Measurements from ENCODE around the gene CFAP299. TPM values are rescaled to one million over a fixed set of nuclear protein-coding genes. Genes with fewer than 3 reads are reported as not detected.

CFAP299 gene
- total RNA-seq, 4 donors from 2014 or later: not detected

DNA sequence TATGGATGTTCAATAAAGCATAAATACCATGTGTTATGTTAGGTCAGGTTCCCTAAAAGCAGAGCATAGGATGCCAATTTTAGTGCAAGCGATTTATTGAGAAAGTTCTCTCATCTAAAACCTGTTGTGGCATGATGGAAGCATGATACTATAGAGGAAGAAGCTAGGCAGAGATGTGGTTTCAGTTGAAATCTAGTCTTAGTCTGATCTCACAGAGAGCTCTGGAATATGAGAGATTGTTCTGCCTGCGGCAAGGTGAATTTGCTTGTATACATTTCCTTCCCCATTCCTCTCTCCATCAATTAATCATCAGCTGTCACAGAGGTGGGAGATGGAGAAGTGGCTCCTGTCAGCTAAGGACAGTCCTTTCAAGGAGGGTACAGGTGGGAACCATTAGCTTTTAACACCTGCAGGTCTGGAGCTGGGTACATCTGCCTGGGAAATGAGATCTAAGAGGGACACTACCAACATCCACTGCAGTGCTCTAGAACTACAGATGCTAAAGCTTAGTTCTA is 252.4 kb downstream of the CFAP299 start:
- no peak for DNase-seq (ENCODE audit: low spot score in 2 of 2)
- 68% methylated on average over 2 of the region's 2 CpGs for WGBS
- H3K27ac ChIP-seq: no peak overlapping the region
- no peaks in the 10 kb centered on the region for H3K4me1 ChIP-seq
- TF ChIP-seq POLR2A (IDR thresholded peaks at IDR 0.05) (no peak), EP300 (IDR thresholded peaks at IDR 0.05) (no peak), POLR2AphosphoS5 (IDR thresholded peaks at IDR 0.05) (no peak)
- TF ChIP-seq, protein P1, sequence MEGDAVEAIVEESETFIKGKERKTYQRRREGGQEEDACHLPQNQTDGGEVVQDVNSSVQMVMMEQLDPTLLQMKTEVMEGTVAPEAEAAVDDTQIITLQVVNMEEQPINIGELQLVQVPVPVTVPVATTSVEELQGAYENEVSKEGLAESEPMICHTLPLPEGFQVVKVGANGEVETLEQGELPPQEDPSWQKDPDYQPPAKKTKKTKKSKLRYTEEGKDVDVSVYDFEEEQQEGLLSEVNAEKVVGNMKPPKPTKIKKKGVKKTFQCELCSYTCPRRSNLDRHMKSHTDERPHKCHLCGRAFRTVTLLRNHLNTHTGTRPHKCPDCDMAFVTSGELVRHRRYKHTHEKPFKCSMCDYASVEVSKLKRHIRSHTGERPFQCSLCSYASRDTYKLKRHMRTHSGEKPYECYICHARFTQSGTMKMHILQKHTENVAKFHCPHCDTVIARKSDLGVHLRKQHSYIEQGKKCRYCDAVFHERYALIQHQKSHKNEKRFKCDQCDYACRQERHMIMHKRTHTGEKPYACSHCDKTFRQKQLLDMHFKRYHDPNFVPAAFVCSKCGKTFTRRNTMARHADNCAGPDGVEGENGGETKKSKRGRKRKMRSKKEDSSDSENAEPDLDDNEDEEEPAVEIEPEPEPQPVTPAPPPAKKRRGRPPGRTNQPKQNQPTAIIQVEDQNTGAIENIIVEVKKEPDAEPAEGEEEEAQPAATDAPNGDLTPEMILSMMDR (IDR thresholded peaks at IDR 0.05): no peak
- no peaks in the 10 kb centered on the region for H3K9me3 ChIP-seq
- H3K4me3 ChIP-seq: no peak overlapping the region
- H3K36me3 ChIP-seq: no peaks in the 10 kb centered on the region
- no peaks in the 10 kb centered on the region for H3K27me3 ChIP-seq

DNA sequence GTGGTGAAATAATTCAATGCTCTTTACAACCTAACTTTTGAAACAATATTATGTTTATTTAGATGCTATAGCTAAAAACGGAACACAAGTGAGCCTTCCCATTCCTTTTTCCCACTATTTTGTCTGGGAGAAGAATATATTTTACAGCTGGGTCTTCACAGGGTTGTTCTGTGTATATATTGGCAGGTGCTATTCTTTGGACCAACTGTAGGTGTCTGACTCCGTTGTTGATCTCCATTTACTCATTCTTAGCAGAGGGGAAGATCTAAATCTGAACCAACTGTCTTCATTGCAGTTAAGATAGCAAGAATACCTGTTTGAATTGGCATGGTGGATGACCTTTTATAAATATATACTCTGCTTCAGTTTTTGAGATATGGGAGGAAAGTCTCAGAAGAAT is 257.4 kb downstream of the CFAP299 start:
- no peak overlapping the region for H3K4me3 ChIP-seq
- no peaks in the 10 kb centered on the region for H3K4me1 ChIP-seq
- no peak overlapping the region for H3K27ac ChIP-seq
- no peaks in the 10 kb centered on the region for H3K36me3 ChIP-seq
- no peak for DNase-seq (ENCODE audit: low spot score in 2 of 2)
- 38% methylated on average over 2 of the region's 2 CpGs for WGBS
- no peaks in the 10 kb centered on the region for H3K27me3 ChIP-seq
- TF ChIP-seq, protein P1 (IDR thresholded peaks at IDR 0.05): no peak
- H3K9me3 ChIP-seq: no peaks in the 10 kb centered on the region

DNA sequence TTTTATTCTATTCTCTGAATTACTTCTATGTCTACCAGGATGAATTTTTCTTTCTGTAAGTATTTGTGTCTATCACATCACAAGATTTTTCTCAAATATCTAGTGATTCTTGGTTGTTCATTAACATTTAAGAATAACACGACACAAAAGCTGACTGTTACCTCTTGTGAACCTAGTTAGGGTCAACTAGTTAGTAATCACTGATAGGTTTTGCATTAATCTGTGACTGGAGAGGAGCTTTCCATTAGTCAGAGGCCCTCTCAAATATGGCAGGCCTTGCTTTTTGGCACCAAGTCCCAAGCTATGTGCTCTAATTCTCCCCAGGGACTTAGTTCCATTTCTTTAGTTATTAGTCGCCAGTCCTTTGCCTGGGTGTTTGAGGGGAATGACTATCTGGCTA is 259.2 kb downstream of the CFAP299 start:
- Histone ChIP-seq H3K27me3 (no peaks in the 10 kb centered on the region), H3K4me1 (no peaks in the 10 kb centered on the region), H3K4me3 (no peak overlapping the region), H3K36me3 (no peaks in the 10 kb centered on the region), H3K27ac (no peak overlapping the region), H3K9me3 (no peaks in the 10 kb centered on the region)
- no peak for DNase-seq (ENCODE audit: low spot score in 2 of 2)
- TF ChIP-seq POLR2A (IDR thresholded peaks at IDR 0.05) (no peak), EP300 (IDR thresholded peaks at IDR 0.05) (no peak), POLR2AphosphoS5 (IDR thresholded peaks at IDR 0.05) (no peak)
- TF ChIP-seq, protein P1 (IDR thresholded peaks at IDR 0.05): no peak
- WGBS: 88% methylated on average over 2 of the region's 2 CpGs

DNA sequence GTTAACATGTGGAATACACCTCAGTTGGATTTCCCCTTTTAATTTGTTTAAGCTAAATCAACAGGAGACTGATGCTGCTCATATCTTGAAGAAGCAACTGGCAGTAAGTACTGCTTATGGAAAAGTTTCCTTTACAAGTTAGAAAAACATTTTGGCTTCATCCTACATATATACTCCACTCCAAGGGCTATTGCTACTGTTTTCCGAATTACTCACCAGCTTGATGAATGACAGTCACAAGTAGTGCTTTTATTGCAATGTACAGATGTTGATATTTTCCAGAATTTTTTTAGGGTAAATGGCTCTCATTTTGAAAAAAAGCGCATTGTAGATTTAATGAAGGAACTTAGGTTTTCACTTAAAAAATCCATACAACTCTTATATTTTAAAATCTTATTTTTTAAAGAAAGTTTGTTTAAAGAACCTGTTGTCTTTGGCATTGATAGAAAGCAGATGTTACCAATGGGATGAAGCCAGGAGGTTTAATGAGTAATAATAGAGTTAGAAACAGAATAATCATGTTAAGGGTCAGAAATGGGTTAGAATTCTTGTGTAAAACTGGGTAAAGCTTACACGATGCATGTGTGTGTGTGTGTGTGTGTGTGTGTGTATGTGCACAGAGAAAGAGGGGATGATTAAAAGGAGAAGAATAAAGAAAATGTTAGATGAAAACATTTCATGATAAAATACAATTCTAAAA is 272.9 kb downstream of the CFAP299 start:
- Histone ChIP-seq H3K9me3 (no peaks in the 10 kb centered on the region), H3K27ac (no peak overlapping the region), H3K27me3 (no peaks in the 10 kb centered on the region), H3K4me3 (no peak overlapping the region), H3K4me1 (no peaks in the 10 kb centered on the region), H3K36me3 (no peaks in the 10 kb centered on the region)
- no peak for DNase-seq (ENCODE audit: low spot score in 2 of 2)
- WGBS: 71% methylated on average over 3 of the region's 3 CpGs
- TF ChIP-seq POLR2A (IDR thresholded peaks at IDR 0.05) (no peak), EP300 (IDR thresholded peaks at IDR 0.05) (no peak), POLR2AphosphoS5 (IDR thresholded peaks at IDR 0.05) (no peak)
- TF ChIP-seq, protein P1 (IDR thresholded peaks at IDR 0.05): no peak

DNA sequence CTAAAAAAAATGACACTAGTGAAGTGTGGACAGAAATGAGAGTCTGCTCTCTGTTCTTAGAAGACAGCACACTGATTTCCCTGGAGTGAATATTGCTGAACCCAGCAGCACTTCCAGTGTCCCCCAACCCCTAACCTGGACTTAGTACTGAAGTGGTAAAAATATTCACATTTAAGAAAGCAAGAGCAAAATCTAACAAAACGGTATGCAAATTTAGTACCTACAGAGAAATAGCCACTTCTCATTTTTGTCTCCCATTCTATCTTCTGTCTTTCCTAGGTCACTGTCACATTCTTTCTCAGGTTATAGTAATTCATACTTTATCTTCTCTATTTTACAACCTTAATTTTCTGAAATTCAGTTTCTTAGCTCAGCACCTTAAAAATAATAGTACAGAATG is 274.7 kb downstream of the CFAP299 start:
- no peak for DNase-seq (ENCODE audit: low spot score in 2 of 2)
- no peak overlapping the region for H3K4me3 ChIP-seq
- H3K36me3 ChIP-seq: no peaks in the 10 kb centered on the region
- WGBS: 85% methylated on average over 1 of the region's 1 CpG
- H3K27me3 ChIP-seq: no peaks in the 10 kb centered on the region
- no peak overlapping the region for H3K27ac ChIP-seq
- H3K9me3 ChIP-seq: no peaks in the 10 kb centered on the region
- no peak for TF ChIP-seq POLR2A (IDR thresholded peaks at IDR 0.05)
- no peak for TF ChIP-seq EP300 (IDR thresholded peaks at IDR 0.05)
- TF ChIP-seq, protein P1 (IDR thresholded peaks at IDR 0.05): no peak
- TF ChIP-seq POLR2AphosphoS5 (IDR thresholded peaks at IDR 0.05): no peak
- no peaks in the 10 kb centered on the region for H3K4me1 ChIP-seq
